Suprapubic skin (tissue), 4 donors: ENCODE measurements around the gene VDAC1. TPM values are rescaled to one million over a fixed set of nuclear protein-coding genes. Genes with fewer than 3 reads are reported as not detected.
A peak's percentile ranks its signal among the peaks of the same experiment; 100 is the strongest.

Experiments
- DNase-seq, 2 donors: peaks; one replicate each; pipeline ENCODE4 v3.0.0-alpha.2; 2019; ENCODE audit warnings: low spot score in 2 of 2
- H3K27ac ChIP-seq: fragments of 200-600 bp; sonication (generic); one replicate; pipeline ENCODE4 v1.5.1; 2019
- H3K27me3 ChIP-seq: fragments of 200-600 bp; sonication (generic); one replicate; pipeline ENCODE4 v1.5.1; 2019
- H3K36me3 ChIP-seq: fragments of 200-600 bp; sonication (generic); one replicate; pipeline ENCODE4 v1.5.1; 2019
- H3K4me1 ChIP-seq: fragments of 200-600 bp; sonication (generic); one replicate; pipeline ENCODE4 v1.5.1; 2019
- H3K4me3 ChIP-seq: fragments of 200-600 bp; sonication (generic); one replicate; pipeline ENCODE4 v1.5.1; 2019; ENCODE audit warnings: mild to moderate bottlenecking
- H3K9me3 ChIP-seq: fragments of 200-600 bp; sonication (generic); one replicate; pipeline ENCODE4 v1.5.1; 2019
- CTCF ChIP-seq, 2 donors: fragments of 200-600 bp in 1 of 2; fragments of 450-650 bp in 1 of 2; sonication (generic) in 1 of 2; IDR thresholded peaks; one replicate each; pipeline ENCODE4 v1.5.1; 2016 to 2019; ENCODE audit warnings: antibody characterized with exemption in 2 of 2, mild to moderate bottlenecking in 1 of 2, moderate library complexity in 1 of 2
- EP300 ChIP-seq: sonication (generic); formaldehyde crosslinking; IDR thresholded peaks from one replicate; pipeline ENCODE4 v1.6.1; 2017; ENCODE audit warnings: antibody characterized with exemption
- POLR2A ChIP-seq, 2 donors: fragments of 450-650 bp; IDR thresholded peaks; one replicate each; pipeline ENCODE4 v1.6.1; 2017; ENCODE audit warnings: antibody characterized with exemption in 2 of 2, mild to moderate bottlenecking in 2 of 2, moderate library complexity in 2 of 2
- POLR2AphosphoS5 ChIP-seq, 3 donors: sonication (generic); formaldehyde crosslinking; IDR thresholded peaks; one replicate each; pipeline ENCODE4 v1.6.1; 2017; ENCODE audit warnings: antibody characterized with exemption in 3 of 3
- WGBS: methylation state at CpG from one replicate; pipeline ENCODE4 v1.1.5; 2018; 5-methylcytosine and 5-hydroxymethylcytosine counted together
- total RNA-seq, 4 donors: library from RNA; depleted of rRNA; stranded (reverse); fragments of >200 nt; gene quantifications; one replicate each; pipeline ENCODE4 v1.1.0, GENCODE V29; 2016

Gene VDAC1
- total RNA-seq, 4 donors from 2014 or later: 106 to 194 (median 162) TPM

GRCh38 chr5:133944263-133945185, 60.3 kb downstream of the VDAC1 start:
- peaks cover 8% of the 10 kb centered on the region for H3K4me1 ChIP-seq
- 72% methylated on average over 19 of the region's 19 CpGs for WGBS
- no peaks in the 10 kb centered on the region for H3K27me3 ChIP-seq
- no peak overlapping the region for H3K4me3 ChIP-seq
- no peaks in the 10 kb centered on the region for H3K9me3 ChIP-seq
- DNase-seq: no peak
- no peak overlapping the region for H3K27ac ChIP-seq
- TF ChIP-seq POLR2AphosphoS5 (IDR thresholded peaks at IDR 0.05): no peak
- TF ChIP-seq CTCF (IDR thresholded peaks at IDR 0.05): peak in 1 of 2 donors; percentile 18
- H3K36me3 ChIP-seq: no peaks in the 10 kb centered on the region

- Histone ChIP-seq H3K36me3 (no peaks in the 10 kb centered on the region), H3K9me3 (no peaks in the 10 kb centered on the region), H3K4me3 (no peak overlapping the region), H3K4me1 (peaks cover 8% of the 10 kb centered on the region), H3K27ac (no peak overlapping the region), H3K27me3 (no peaks in the 10 kb centered on the region)
- peak in 1 of 2 donors; percentile 56 for DNase-seq
- TF ChIP-seq POLR2AphosphoS5 (IDR thresholded peaks at IDR 0.05) (no peak), POLR2A (IDR thresholded peaks at IDR 0.05) (no peak), CTCF (IDR thresholded peaks at IDR 0.05) (no peak), EP300 (no peak)
- WGBS: 84% methylated on average over 5 of the region's 7 CpGs
Measured at GRCh38 chr5:133943475-133943817, 61.3 kb downstream of the VDAC1 start.

DNA sequence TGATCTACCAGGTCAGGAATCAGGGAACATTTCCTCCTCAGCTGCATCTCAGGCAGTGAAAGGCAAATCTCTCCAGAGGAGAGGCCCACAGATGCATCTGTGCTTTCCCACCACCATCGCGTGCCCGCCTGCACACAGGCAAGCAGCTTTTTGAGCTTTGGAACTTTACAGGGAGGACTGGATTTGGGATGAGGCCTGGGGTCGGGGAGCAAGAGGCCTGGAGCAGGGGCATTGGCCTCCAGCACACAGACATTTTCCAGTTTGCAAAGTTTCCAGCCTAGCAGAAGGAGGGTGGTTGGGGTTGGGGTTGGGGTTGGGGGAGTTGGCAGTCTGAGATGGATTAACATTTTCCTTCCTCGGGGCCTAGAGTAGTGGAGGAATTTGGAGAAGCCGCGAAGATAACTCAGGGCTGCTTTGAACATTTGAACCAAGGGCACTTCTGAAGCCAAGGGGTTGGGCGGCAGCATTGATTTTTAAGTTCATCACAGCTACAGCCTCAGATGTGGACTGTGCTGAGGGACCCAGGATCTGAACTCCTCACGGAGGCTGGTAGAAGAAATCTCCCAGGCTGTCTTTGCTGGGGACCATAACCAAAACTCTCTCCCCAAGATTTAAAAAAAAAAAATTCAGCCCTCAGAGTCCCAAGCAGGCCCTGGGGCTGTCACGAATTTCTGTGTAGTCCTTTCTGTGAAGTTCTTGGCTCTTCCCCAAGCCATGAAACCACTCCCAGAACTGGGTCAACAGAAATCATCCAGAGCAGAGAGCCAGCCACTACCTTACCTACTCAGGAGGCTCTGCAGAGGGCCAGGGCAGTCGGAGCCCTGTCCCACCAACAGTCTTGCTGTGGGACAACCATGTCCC, 61.9 kb downstream of the VDAC1 start:
- H3K27me3 ChIP-seq: no peaks in the 10 kb centered on the region
- WGBS: 63% methylated on average over 11 of the region's 11 CpGs
- H3K27ac ChIP-seq: no peak overlapping the region
- no peak for TF ChIP-seq POLR2A (IDR thresholded peaks at IDR 0.05)
- no peak for TF ChIP-seq CTCF (IDR thresholded peaks at IDR 0.05)
- peak in 1 of 2 donors; percentile 40 for DNase-seq
- no peaks in the 10 kb centered on the region for H3K9me3 ChIP-seq
- H3K36me3 ChIP-seq: no peaks in the 10 kb centered on the region
- no peak overlapping the region for H3K4me3 ChIP-seq
- peaks cover 8% of the 10 kb centered on the region for H3K4me1 ChIP-seq

DNA sequence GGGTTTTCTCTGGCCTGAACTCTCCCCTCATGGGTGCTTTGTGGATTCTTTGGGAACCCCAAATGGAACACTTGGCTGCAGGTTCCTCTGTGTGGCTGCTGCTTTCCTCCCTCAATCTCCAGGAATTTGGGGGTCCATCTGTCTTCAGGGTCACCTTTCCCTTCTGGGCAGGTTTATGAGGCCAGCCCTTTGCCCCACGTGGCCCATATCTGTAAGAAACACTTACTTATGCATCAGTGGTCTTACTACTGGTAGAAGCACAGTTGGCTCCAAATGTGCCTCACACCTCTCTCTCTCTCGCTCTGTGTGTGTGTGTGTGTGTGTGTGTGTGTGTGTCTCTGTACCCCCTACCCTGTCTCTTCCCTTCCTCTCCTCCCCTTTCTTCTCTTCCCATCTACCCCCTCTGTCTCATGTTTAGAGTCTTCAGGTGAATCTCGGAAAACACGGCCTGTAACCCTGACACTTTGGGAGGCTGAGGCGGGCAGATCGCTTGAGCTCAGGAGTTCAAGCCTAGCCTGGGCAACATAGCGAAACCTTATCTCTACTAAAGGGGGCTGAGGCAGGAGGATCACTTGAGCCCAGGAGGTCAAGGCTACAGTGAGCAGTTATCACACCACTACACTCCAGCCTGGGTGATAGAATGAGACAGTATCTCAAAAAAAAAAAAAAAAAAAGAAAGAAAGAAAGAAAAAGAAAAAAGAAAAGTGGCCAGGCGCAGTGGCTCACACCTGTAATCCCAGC, 63.1 kb downstream of the VDAC1 start:
- no peaks in the 10 kb centered on the region for H3K9me3 ChIP-seq
- no peak overlapping the region for H3K27ac ChIP-seq
- no peaks in the 10 kb centered on the region for H3K36me3 ChIP-seq
- peak in 1 of 2 donors; percentile 24 for DNase-seq
- WGBS: 93% methylated on average over 8 of the region's 8 CpGs
- no peaks in the 10 kb centered on the region for H3K27me3 ChIP-seq
- no peak overlapping the region for H3K4me3 ChIP-seq
- TF ChIP-seq EP300 (no peak), POLR2AphosphoS5 (IDR thresholded peaks at IDR 0.05) (no peak), CTCF (IDR thresholded peaks at IDR 0.05) (no peak), POLR2A (IDR thresholded peaks at IDR 0.05) (no peak)
- H3K4me1 ChIP-seq: peaks cover 8% of the 10 kb centered on the region
